NK-92 (cell line): ENCODE results near the gene GTF2H4.
"Not testable (repeated sequence)": the region's sequence is repeated elsewhere in the genome, so short reads cannot be mapped to it uniquely, and the experiment has no call there.

Experiments
- DNase-seq: peaks from one replicate; lab custom pipeline; 2025; ENCODE audit not compliant: unreplicated experiment; lab: John Stamatoyannopoulos, UW

Gene GTF2H4

DNA sequence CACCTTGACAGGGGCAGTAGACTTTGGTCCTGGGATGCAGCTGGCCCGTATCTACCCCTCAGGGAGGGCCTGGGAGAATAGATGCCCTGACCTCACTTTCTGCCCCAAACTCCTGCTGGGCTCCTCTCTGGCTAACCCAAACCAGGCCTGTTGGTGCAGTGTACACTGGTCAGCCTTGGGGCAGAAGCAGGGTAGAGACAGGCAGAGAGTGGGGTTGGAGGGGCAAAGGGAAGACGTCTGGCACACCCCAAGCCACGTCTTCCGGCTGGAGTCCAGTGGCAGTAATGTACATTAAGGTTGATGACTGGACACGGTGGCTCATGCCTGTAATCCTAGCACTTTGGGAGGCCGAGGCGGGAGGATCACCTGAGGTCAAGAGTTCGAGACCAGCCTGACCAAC lies 14.3 kb upstream of the GTF2H4 start:
- DNase-seq: no peak

DNA sequence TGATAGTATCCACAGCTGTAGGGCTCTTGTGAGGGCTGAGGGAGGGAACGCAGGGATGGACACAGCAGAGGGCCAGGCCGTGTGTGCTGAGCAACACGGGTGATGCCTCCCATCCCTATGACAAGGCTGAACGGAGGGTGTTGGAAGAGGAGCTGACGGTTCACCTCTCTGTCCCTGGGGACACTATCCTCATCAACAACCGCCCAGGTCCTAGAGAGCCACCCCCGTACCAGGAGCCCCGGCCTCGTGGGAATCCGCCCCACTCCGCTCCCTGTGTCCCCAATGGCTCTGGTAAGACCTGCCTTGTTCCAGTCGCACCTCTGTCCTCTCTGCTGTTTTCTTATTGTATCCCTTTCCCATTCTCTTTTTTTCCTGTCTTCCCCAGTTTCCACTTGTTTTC lies 13.6 kb upstream of the GTF2H4 start:
- no peak for DNase-seq

- no peak for DNase-seq
Measured at GRCh38 chr6:30894935-30895334, 13.1 kb upstream of the GTF2H4 start.

- no peak for DNase-seq
Measured at GRCh38 chr6:30895343-30895742, 12.7 kb upstream of the GTF2H4 start.

GRCh38 chr6:30896541-30896940 lies 11.5 kb upstream of the GTF2H4 start:
- no peak for DNase-seq

GRCh38 chr6:30897882-30898281 lies 10.1 kb upstream of the GTF2H4 start:
- no peak for DNase-seq

DNA sequence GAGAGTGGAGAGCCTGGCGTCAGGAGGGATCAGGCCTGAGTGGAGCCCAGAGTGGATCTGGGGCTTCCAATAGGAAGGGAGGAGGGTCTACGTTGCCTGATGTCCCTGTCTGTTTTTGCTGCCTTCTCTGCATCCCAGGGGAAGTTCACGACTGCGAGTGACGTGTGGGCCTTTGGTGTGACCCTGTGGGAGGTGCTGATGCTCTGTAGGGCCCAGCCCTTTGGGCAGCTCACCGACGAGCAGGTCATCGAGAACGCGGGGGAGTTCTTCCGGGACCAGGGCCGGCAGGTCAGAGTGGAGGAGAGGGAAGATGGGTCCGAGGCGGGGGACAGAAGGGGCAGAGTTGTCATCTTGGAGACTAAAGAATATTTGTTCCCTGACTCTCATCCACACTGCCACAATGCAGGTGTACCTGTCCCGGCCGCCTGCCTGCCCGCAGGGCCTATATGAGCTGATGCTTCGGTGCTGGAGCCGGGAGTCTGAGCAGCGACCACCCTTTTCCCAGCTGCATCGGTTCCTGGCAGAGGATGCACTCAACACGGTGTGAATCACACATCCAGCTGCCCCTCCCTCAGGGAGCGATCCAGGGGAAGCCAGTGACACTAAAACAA lies 9.2 kb upstream of the GTF2H4 start:
- no peak for DNase-seq

GRCh38 chr6:30900863-30901417 lies 7.1 kb upstream of the GTF2H4 start:
- DNase-seq: no peak

DNA sequence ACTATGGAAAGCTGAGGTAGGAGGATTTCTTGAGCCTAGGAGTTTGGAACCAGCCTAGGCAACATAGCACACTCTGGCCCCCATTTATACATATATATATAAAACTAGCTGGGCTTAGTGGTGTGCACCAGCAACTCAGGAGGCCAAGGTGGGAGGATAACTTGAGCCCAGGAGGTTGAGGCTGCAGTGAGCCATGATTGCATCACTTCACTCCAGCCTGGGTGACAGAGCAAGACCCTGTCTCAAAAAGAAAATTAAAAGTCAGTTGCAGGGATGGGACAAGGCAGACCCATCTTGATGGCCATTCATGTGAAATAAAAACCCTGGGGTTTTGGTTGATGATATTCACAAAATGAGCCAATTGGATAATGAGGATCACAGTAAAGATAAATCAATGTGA lies 6.6 kb upstream of the GTF2H4 start:
- no peak for DNase-seq

GRCh38 chr6:30902196-30902595 lies 5.8 kb upstream of the GTF2H4 start:
- DNase-seq: not testable (repeated sequence)

- no peak for DNase-seq
Measured at GRCh38 chr6:30902709-30903108, 5.3 kb upstream of the GTF2H4 start.

- no peak for DNase-seq
Measured at GRCh38 chr6:30903236-30903635, 4.8 kb upstream of the GTF2H4 start.

DNA sequence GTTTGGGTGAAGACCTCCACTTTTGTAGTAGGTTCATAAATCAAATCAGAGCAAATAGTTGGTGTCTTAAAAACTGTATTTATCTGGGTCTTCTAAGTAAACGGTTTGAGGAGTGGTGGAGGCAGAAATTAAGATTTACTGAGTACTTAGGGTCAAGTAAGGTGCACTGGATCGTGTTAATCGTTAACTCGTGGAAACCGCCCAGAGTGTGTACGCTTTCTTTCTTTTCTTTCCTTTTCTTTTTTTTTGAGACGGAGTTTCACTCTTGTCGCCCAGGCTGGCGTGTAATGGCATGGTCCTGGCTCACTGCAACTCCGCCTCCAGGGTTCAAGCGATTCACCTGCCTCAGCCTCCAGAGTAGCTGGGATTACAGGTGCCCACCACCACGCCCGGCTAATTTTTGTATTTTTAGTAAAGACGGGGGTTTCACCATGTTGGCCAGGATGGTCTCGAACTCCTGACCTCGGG lies 683 bp upstream of the GTF2H4 start:
- DNase-seq: not testable (repeated sequence)

- no peak for DNase-seq
Measured at GRCh38 chr6:30908700-30909099, 693 bp downstream of the GTF2H4 start.

DNA sequence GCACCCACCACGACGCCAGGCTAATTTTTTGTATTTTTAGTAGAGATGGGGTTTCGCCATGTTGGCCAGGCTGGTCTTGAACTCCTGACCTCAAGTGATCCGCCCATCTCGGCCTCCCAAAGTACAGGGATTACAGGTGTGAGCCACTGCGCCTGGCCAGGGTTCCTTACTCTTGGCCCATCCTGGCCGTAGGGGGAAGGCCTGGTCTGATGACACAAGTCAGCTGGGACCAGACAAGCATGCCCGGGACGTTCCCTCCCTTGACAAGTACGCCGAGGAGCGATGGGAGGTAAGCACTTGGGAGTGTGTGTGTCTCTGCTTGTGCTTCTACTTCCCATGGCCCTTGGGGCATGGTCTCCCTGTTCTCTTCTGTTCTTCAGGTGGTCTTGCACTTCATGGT lies 2.5 kb downstream of the GTF2H4 start:
- DNase-seq: not testable (repeated sequence)

- no peak for DNase-seq
Measured at GRCh38 chr6:30912746-30913520, 4.9 kb downstream of the GTF2H4 start.

- no peak for DNase-seq
Measured at GRCh38 chr6:30913721-30914075, 5.7 kb downstream of the GTF2H4 start.

DNA sequence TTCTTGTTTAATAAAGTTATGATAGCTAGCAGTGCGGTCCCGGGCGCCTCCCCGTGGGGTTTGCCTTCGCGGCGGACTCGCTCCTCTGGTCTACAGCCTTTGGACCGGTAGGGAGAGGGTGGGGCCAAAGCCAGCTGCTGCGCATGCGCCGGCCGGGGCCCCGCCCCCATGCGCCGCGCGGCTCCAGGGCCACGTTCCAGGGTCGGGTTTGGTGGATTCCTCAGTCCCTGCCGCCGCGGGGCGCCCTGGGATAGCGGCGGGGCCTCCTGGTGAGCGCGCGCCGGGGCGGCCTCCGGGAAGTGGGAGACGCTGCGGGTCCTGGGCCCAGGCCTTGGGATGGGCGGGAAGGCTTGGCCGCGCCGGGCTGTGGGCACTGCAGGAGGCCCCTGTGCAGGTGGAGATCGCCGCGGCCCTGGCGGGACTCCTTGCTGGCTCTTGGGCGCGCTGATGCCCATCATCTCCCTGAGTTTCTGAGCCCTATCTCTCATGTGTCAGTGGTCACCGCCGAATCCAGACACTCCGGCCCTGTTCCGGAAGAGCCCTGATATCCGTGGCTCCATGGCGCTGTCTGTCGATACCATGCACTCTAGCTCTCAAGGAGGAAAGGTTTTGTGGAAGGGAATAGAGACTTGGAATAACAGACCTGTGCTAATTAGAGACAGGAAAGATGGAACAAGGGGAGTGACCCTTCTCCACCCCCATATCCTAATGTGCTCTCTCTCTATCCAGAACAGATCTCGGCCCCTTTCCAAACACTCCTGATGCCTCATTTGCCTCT lies 6.3 kb downstream of the GTF2H4 start, which contains the start of gene VARS2:
TSS of gene VARS2 (plus strand) at position 163 of the 778 bp plus-strand sequence. CDS start at position 762, 599 bp downstream.
- DNase-seq: no peak

GRCh38 chr6:30914854-30915590 lies 7.0 kb downstream of the GTF2H4 start:
- DNase-seq: no peak

DNA sequence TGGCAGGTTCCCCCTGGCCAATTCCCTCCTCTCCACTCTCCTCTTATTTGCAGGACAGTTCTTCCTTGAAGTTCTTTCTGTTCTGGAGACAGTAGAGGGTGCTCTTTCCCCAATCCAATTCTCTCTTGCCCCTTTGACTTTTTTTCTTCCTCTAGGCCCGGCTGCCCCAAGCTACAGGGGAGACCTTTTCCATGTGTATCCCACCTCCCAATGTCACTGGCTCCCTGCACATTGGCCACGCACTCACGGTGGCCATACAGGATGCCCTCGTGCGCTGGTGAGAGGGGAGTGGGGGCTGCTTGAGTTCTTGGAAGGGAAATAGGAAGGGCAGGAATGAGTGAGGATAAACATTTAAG lies 7.6 kb downstream of the GTF2H4 start:
- DNase-seq: no peak

DNA sequence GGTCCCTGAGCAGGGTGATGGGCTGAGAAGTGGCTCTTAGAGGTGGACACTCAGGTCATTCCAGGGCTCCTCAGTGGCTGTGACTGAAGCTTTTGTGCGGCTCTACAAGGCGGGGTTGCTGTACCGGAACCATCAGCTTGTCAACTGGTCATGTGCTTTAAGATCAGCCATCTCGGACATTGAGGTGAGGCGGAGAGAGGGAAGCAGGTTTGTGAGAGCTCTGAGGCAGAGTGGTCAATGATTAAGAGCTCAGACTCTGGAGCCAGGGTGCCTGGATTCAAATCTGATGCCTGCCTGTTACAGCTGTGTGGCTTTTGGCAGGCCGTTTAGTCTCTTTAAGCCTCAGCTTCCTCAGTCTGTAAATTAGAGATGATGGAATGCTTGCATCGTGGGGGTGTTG lies 9.0 kb downstream of the GTF2H4 start:
- no peak for DNase-seq
